Sigmoid colon (tissue), 7 donors: ENCODE measurements around the gene ATF7. TPM values are rescaled to one million over a fixed set of nuclear protein-coding genes. Genes with fewer than 3 reads are reported as not detected.

Experiments
- DNase-seq: peaks from one replicate; pipeline ENCODE4 v3.0.0-alpha.2; 2019
- H3K27ac ChIP-seq, 4 donors: fragments of 200-600 bp; sonication (generic); one replicate each; pipeline ENCODE4 v1.5.1; 2016 to 2019; ENCODE audit warnings: mild to moderate bottlenecking in 1 of 4
- H3K27me3 ChIP-seq, 3 donors: fragments of 200-600 bp; sonication (generic); one replicate each; pipeline ENCODE4 v1.5.1; 2019; ENCODE audit warnings: mild to moderate bottlenecking in 1 of 3
- H3K36me3 ChIP-seq, 4 donors: fragments of 200-600 bp; sonication (generic); one replicate each; pipeline ENCODE4 v1.5.1; 2016 to 2019
- H3K4me1 ChIP-seq, 4 donors: fragments of 200-600 bp; sonication (generic); one replicate each; pipeline ENCODE4 v1.5.1; 2017 to 2019
- H3K4me3 ChIP-seq, 4 donors: fragments of 200-600 bp; sonication (generic); one replicate each; pipeline ENCODE4 v1.5.1; 2017 to 2019; ENCODE audit warnings: mild to moderate bottlenecking in 2 of 4, moderate library complexity in 1 of 4
- H3K9me3 ChIP-seq, 4 donors: fragments of 200-600 bp in 3 of 4; sonication (generic) in 3 of 4; one replicate each; pipeline versions ENCODE4 v1.5.1 to v1.6.1; 2013 to 2019
- EP300 ChIP-seq, 4 donors: sonication (generic); formaldehyde crosslinking; IDR thresholded peaks; one replicate each; pipeline ENCODE4 v1.6.1; 2017; ENCODE audit warnings: antibody characterized with exemption in 4 of 4
- POLR2A ChIP-seq, 2 donors: fragments of 450-650 bp; IDR thresholded peaks; one replicate each; pipeline ENCODE4 v1.6.1; 2016; ENCODE audit warnings: antibody characterized with exemption in 2 of 2, mild to moderate bottlenecking in 2 of 2, moderate library complexity in 2 of 2
- POLR2AphosphoS5 ChIP-seq, 4 donors: sonication (generic); formaldehyde crosslinking; IDR thresholded peaks; one replicate each; pipeline ENCODE4 v1.6.1; 2017; ENCODE audit warnings: antibody characterized with exemption in 4 of 4
- WGBS, 2 donors: extraction: QIAGEN DNeasy Blood & Tissue Kit; methylation state at CpG; one replicate each; pipeline ENCODE4 v1.1.7; 2013; 5-methylcytosine and 5-hydroxymethylcytosine counted together
- intact Hi-C: fragments of 100-400 bp; cut with DNase I; formaldehyde crosslinking; loops from one replicate; pipeline ENCODE4 v1.15.1; 2023
- polyA plus RNA-seq, 3 donors: library from polyadenylated mRNA; stranded (reverse); fragments of 200-250 nt; gene quantifications; one replicate each; pipeline ENCODE4 v1.2.3, GENCODE V29; 2013
- total RNA-seq, 4 donors: library from RNA; depleted of rRNA; stranded (reverse); fragments of >200 nt; gene quantifications; one replicate each; pipeline ENCODE4 v1.1.0, GENCODE V29; 2016
- TF ChIP-seq, protein P1 (sequence below), 4 experiments: fragments of 450-650 bp in 3 of 4; fragments of 200-600 bp in 1 of 4; IDR thresholded peaks; one replicate each; pipeline ENCODE4 v1.5.1; 2016 to 2019; ENCODE audit warnings: antibody characterized with exemption in 4 of 4, mild to moderate bottlenecking in 3 of 4, moderate library complexity in 2 of 4
- donor health status: healthy with polysubstance abuse.
- donor health status: Bipolar disorder and iron deficiency.
- donor health status: healthy.

The ATF7 gene
- total and polyA plus RNA-seq, 7 donors: 20.2 to 36.0 (median 22.0) TPM

DNA sequence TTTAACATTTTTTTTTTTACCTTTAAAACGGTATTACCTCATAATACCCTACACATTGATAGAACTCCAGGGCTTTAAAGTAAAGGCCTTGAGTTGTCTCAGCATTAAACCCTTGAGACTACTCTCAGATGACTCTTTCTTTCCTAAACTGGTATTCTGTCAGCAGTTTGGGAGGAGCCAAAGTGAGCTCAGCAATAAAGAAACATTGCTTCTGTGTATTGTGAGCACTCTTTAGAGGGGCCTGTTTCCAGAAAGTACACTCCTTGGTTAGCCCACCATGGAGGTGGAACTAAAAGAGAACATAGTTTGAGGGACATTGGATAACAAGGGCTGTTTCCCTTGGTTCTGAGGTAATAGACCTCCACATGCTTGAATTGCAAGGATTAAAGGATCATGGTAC lies 147.3 kb downstream of the ATF7 start:
- H3K4me1 ChIP-seq: peaks cover 0 to 30% (median 13%) of the 10 kb centered on the region in 4 donors
- H3K27me3 ChIP-seq: no peaks in the 10 kb centered on the region
- H3K9me3 ChIP-seq: no peaks in the 10 kb centered on the region
- H3K4me3 ChIP-seq: no peak overlapping the region
- peaks cover 46 to 100% (median 72%) of the 10 kb centered on the region in 4 donors for H3K36me3 ChIP-seq
- WGBS, 2 donors: 43 to 67% methylated on average over 1 of the region's 1 CpG
- no peak for TF ChIP-seq EP300 (IDR thresholded peaks at IDR 0.05)
- TF ChIP-seq, protein P1, sequence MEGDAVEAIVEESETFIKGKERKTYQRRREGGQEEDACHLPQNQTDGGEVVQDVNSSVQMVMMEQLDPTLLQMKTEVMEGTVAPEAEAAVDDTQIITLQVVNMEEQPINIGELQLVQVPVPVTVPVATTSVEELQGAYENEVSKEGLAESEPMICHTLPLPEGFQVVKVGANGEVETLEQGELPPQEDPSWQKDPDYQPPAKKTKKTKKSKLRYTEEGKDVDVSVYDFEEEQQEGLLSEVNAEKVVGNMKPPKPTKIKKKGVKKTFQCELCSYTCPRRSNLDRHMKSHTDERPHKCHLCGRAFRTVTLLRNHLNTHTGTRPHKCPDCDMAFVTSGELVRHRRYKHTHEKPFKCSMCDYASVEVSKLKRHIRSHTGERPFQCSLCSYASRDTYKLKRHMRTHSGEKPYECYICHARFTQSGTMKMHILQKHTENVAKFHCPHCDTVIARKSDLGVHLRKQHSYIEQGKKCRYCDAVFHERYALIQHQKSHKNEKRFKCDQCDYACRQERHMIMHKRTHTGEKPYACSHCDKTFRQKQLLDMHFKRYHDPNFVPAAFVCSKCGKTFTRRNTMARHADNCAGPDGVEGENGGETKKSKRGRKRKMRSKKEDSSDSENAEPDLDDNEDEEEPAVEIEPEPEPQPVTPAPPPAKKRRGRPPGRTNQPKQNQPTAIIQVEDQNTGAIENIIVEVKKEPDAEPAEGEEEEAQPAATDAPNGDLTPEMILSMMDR (IDR thresholded peaks at IDR 0.05): no peak
- TF ChIP-seq POLR2A (IDR thresholded peaks at IDR 0.05): no peak
- no peak for TF ChIP-seq POLR2AphosphoS5 (IDR thresholded peaks at IDR 0.05)
- intact Hi-C loops: no loop called here
- DNase-seq: peak; percentile 18
- H3K27ac ChIP-seq: peak overlapping the region in 3 of 4 donors; percentile 10 to 25 (median 13)

DNA sequence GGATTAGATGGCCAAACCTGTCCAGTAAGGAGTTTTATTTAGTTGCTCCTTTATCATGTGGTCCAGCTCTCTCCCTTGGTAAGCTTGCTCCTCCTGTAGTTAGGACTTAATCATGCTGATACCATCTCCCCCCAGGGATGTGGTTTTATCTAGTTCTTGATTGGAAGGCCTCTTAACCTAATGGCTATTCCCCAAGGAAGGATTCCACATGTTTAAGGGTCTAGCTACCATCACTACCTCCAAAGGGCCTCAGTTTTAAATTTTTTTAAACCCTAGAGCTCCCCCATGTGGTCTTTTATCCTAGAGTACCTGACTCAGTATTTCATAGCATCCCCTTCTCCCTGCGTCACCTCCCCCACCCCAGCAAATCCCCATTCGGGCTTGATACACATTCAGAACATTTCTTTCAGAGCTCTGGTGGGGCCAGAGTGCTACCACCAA lies 149.4 kb downstream of the ATF7 start:
- Histone ChIP-seq H3K36me3 (peaks cover 55 to 100% (median 75%) of the 10 kb centered on the region in 4 donors), H3K9me3 (no peaks in the 10 kb centered on the region), H3K4me1 (peaks cover 0 to 43% (median 20%) of the 10 kb centered on the region in 4 donors), H3K27ac (peak overlapping the region in 3 of 4 donors; percentile 6 to 29 (median 27)), H3K4me3 (no peak overlapping the region), H3K27me3 (no peaks in the 10 kb centered on the region)
- 69 to 71% methylated on average over 2 of the region's 2 CpGs for WGBS, 2 donors
- intact Hi-C loops: no loop called here
- DNase-seq: no peak
- TF ChIP-seq, protein P1 (IDR thresholded peaks at IDR 0.05): no peak
- TF ChIP-seq POLR2AphosphoS5 (IDR thresholded peaks at IDR 0.05): no peak

DNA sequence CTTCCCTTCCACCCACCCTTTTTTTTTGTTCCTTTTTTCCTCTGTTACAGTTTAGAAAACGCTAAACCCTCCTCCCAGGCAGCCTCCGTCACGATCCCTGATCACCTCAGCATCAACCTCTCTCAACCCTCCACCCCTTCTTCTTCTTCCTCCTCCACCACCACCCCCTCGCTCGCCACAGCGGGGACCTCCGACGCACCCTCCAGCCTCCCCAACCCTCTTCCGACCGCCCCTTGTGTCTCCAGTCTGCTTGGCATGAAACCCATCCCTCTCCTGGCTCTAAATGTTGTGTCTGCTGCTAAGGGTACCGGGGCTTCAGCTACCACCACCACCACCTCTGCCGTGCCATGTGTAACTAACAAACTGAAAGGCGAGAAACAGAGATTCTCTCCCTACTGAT lies 151.4 kb downstream of the ATF7 start:
- Histone ChIP-seq H3K27me3 (no peaks in the 10 kb centered on the region), H3K4me1 (peaks cover 0 to 43% (median 20%) of the 10 kb centered on the region in 4 donors), H3K36me3 (peaks cover 61 to 100% (median 79%) of the 10 kb centered on the region in 4 donors), H3K9me3 (no peaks in the 10 kb centered on the region), H3K4me3 (no peak overlapping the region), H3K27ac (peak overlapping the region in 1 of 4 donors; percentile 22)
- DNase-seq: no peak
- 70 to 74% methylated on average over 13 of the region's 13 CpGs for WGBS, 2 donors
- TF ChIP-seq POLR2A (IDR thresholded peaks at IDR 0.05) (no peak), EP300 (IDR thresholded peaks at IDR 0.05) (no peak), POLR2AphosphoS5 (IDR thresholded peaks at IDR 0.05) (no peak)
- TF ChIP-seq, protein P1 (IDR thresholded peaks at IDR 0.05): no peak
- intact Hi-C loops: no loop called here

DNA sequence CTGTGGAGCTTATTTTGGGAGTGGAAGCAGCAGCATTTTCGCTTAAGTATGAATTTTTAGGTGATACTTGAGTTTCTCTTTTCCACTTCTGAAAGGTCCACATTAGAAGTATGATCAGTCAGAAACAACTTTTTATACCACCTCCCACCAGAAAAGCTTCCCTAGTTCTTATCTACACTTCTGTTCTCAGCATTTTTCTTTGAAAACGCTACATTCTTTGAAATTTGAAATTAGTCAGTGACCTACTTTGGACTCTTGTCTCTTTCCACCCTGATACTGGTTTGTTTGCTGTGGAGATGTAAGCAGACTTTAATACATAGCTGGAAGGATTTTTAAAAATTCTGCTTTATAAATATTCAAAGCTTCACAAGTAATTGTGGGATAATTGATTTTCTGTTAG lies 152.1 kb downstream of the ATF7 start:
- Histone ChIP-seq H3K4me1 (peaks cover 0 to 43% (median 20%) of the 10 kb centered on the region in 4 donors), H3K27me3 (no peaks in the 10 kb centered on the region), H3K4me3 (no peak overlapping the region), H3K9me3 (no peaks in the 10 kb centered on the region), H3K36me3 (peaks cover 65 to 100% (median 80%) of the 10 kb centered on the region in 4 donors), H3K27ac (peak overlapping the region in 1 of 4 donors; percentile 22)
- intact Hi-C loops: no loop called here
- TF ChIP-seq EP300 (IDR thresholded peaks at IDR 0.05) (no peak), POLR2A (IDR thresholded peaks at IDR 0.05) (no peak), POLR2AphosphoS5 (IDR thresholded peaks at IDR 0.05) (no peak)
- TF ChIP-seq, protein P1 (IDR thresholded peaks at IDR 0.05): no peak
- no peak for DNase-seq
- WGBS, 2 donors: 76 to 78% methylated on average over 2 of the region's 2 CpGs

DNA sequence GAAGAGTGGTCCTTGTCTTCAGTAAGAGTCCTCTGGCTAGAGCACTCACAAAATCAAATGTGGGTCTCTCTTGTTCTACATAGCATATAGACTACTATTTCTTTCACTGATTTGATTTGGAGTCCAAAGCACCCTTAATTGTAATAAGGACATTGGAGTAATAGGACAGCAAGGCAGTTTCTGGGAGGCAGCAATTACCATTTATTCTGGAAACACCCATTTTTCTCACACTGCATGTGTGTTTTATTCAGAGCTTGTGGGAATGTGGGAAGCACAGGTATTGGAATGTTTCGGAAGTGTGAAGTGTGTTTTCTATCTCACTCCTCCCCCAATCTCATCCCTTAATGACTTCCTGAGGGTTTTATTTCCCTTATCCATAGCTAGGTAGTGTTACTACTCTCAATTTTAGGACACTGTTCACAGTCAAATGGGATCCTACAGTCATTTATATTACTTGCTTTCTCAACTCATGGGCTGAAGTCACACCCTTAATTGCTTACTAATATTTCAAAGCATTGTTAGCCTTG lies 154.1 kb downstream of the ATF7 start:
- Histone ChIP-seq H3K4me3 (no peak overlapping the region), H3K27ac (no peak overlapping the region), H3K36me3 (peaks cover 77 to 100% (median 87%) of the 10 kb centered on the region in 4 donors), H3K27me3 (no peaks in the 10 kb centered on the region), H3K4me1 (peaks cover 0 to 33% (median 15%) of the 10 kb centered on the region in 4 donors), H3K9me3 (no peaks in the 10 kb centered on the region)
- intact Hi-C loops: no loop called here
- TF ChIP-seq EP300 (IDR thresholded peaks at IDR 0.05) (no peak), POLR2A (IDR thresholded peaks at IDR 0.05) (no peak), POLR2AphosphoS5 (IDR thresholded peaks at IDR 0.05) (no peak)
- TF ChIP-seq, protein P1 (IDR thresholded peaks at IDR 0.05): no peak
- WGBS, 2 donors: 83 to 85% methylated on average over 1 of the region's 1 CpG
- no peak for DNase-seq
